ENCODE results near the gene BTN1A1.
"Not testable (repeated sequence)": the region's sequence is repeated elsewhere in the genome, so short reads cannot be mapped to it uniquely, and the experiment has no call there.

The BTN1A1 gene, protein sequence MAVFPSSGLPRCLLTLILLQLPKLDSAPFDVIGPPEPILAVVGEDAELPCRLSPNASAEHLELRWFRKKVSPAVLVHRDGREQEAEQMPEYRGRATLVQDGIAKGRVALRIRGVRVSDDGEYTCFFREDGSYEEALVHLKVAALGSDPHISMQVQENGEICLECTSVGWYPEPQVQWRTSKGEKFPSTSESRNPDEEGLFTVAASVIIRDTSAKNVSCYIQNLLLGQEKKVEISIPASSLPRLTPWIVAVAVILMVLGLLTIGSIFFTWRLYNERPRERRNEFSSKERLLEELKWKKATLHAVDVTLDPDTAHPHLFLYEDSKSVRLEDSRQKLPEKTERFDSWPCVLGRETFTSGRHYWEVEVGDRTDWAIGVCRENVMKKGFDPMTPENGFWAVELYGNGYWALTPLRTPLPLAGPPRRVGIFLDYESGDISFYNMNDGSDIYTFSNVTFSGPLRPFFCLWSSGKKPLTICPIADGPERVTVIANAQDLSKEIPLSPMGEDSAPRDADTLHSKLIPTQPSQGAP

DNA sequence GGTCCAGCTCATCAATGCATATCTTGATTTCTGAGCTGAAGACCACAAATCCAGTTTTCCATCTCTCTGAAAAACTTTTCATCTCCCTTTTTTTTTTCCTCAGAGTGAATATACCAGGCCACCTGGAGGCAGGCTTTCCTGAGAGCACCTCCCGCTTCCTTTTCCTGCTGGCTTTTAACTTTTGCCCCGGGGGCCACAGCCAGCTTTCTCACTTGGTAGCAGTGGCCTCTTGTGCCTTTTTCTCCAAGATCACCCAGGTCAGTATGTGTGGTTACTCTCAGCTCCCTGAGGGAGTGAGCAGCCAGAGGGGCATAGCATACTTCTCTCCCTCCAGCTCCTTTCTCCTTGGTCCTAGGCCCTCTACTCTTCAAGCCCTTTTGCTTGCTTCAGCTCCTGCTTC, at the start of gene BTN1A1:
Gene BTN1A1 (plus strand): TSS at position 202 of the 400 bp plus-strand sequence. CDS start 984 bp downstream, outside the sequence.
- DNase-seq (ENCODE audit: low spot score), result no peak

- no peak for DNase-seq (ENCODE audit: low spot score)
Observed at GRCh38 chr6:26452631-26453235, 47.4 kb upstream of the BTN1A1 start.

DNA sequence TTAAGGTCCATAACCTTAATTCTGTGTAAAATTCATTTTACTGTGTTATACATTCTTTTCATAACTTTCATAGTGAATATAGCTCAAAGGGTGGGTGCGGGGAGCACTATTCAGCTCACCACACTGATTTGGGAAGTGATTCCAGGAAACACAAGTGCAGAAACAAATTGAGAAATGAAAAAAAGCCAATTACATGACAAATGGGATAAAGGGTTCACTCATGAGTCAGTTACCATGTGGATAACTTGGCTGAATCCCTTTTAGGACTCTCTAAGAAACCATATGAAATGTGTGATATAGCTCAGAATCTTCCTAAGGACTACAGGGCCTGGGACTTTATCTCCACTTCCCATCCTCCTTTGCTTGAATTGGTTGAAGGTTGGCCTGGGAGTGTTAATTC, 45.5 kb upstream of the BTN1A1 start:
- no peak for DNase-seq (ENCODE audit: low spot score)

GRCh38 chr6:26455357-26455970, 44.6 kb upstream of the BTN1A1 start:
- DNase-seq (ENCODE audit: low spot score), result no peak

GRCh38 chr6:26457264-26457805, 42.8 kb upstream of the BTN1A1 start:
- DNase-seq (ENCODE audit: low spot score), result peak; percentile 47

DNA sequence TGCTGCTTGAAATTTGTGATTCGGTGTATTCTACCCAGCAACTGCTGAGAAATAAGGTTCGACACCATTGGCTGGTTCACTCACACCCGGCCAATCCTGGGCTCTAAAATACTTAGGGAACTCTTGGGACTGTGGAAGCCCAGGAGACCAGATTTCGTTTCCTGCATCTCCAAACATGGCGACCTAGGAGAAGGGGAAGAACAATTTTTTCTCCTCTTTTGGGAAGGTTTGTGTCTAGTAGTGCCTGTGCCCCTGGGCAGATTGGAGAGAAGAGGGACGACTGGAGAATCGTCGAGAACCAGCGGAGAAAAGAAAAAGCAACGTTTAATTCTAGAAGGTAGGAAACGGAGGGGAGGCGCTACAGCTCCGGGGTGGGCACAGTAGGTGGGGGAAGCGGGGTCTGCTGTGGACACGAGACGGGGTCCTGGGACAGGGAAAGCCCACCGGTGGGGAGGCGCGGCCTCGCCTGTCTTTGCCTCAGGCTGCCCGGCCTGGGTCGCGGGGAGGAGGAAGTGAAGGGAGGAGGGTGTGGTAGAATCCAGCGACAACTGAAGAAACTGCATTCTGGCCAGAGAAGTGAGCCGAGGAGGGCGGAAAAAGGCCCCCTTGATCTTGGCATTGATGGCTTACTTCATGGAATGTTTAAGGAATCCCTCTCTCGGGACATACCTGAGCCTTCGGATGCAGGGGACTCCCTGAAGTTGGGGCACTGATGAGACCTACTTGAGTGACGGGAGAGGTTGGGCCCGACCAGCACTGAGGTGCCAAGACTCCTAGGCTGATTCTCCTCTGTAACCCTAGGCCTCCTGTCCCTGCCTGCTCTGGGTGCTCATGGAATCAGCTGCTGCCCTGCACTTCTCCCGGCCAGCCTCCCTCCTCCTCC, 42.1 kb upstream of the BTN1A1 start, which contains the start of gene BTN2A1:
Gene BTN2A1 (plus strand): TSS at position 150 of the 883 bp plus-strand sequence. CDS start 682 bp downstream, at position 832.
- DNase-seq (ENCODE audit: low spot score), result peak; percentile 86

DNA sequence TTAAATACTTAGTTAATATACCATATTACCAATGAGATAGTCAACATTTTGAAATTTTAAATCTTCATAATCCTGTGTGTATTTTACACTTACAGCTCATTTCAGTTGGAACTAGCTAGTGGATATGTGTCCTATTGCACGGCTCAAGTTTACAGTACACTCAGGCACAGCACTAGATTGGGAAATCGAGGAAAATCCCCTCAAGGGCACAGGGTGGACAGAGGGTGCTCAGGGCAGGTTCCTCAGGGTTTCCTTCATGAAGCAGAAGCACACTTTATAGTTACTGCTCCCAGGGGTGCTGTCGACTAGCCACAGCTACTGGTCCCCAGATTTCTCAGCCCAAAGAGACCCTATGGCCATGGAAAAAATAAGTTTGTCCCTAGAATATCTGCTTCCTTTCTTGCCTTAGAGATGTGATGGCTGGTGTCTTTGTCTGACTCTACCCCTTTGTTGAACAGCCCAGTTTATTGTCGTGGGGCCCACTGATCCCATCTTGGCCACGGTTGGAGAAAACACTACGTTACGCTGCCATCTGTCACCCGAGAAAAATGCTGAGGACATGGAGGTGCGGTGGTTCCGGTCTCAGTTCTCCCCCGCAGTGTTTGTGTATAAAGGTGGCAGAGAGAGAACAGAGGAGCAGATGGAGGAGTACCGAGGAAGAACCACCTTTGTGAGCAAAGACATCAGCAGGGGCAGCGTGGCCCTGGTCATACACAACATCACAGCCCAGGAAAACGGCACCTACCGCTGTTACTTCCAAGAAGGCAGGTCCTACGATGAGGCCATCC, 40.9 kb upstream of the BTN1A1 start:
- DNase-seq (ENCODE audit: low spot score), result no peak

- not testable (repeated sequence) for DNase-seq (ENCODE audit: low spot score)
Observed at GRCh38 chr6:26461353-26461752, 38.8 kb upstream of the BTN1A1 start.

DNA sequence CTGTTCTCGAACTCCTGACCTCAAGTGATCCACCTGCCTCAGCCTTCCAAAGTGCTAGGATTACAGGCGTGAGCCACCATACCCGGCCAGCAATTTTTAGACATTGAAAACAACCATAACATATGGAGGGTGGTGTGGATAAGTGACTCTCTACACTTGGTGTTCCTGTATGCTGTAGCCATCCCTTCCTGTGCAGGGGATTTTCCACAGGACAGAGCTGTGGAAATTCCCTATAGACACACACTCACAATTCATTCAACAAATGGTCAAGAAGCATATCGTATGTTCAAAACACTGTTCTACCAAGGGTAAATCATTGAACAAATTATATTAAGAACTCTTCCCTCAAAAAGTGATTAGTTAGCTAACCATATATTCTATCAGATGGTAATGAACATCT, 36.1 kb upstream of the BTN1A1 start:
- no peak for DNase-seq (ENCODE audit: low spot score)

DNA sequence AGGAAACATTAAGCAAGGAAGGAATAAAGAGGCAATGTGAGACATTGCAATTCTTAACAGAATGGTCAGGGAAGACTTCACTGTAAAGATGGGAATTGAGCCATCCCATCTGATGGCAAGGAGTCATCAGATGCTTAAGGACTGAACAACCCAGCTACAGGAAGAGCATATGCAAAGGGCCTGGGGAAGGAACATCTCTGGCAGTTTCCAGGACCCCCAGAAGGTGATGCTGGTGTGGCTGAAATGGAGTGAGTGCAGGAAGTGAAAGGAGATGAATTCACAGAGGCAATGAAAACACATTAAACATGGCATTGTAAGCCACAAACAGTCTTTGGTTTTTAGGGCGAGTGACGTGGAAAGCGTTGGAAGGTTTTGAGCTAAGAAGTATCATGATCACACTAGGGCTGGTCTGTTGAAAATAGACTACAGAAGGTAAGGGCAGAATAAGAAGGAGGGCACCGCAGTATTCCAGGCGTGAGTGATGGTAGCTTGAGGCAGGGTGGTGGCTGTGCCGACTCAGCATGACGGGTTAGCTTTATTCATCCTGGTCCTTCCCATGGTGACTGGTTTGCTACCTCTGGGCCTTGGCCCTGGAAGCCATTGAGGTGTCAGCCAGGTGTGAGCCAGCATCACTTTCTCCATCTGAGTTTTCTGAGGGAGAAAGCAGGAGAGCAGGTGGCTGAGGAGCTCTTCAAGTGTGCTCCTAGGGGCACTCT, 35.5 kb upstream of the BTN1A1 start:
- no peak for DNase-seq (ENCODE audit: low spot score)

- DNase-seq (ENCODE audit: low spot score), result no peak
Observed at GRCh38 chr6:26465776-26466175, 34.3 kb upstream of the BTN1A1 start.

- no peak for DNase-seq (ENCODE audit: low spot score)
Observed at GRCh38 chr6:26468829-26469228, 31.3 kb upstream of the BTN1A1 start.

GRCh38 chr6:26470643-26471042, 29.5 kb upstream of the BTN1A1 start:
- DNase-seq (ENCODE audit: low spot score), result no peak

GRCh38 chr6:26471970-26472369, 28.1 kb upstream of the BTN1A1 start:
- no peak for DNase-seq (ENCODE audit: low spot score)

DNA sequence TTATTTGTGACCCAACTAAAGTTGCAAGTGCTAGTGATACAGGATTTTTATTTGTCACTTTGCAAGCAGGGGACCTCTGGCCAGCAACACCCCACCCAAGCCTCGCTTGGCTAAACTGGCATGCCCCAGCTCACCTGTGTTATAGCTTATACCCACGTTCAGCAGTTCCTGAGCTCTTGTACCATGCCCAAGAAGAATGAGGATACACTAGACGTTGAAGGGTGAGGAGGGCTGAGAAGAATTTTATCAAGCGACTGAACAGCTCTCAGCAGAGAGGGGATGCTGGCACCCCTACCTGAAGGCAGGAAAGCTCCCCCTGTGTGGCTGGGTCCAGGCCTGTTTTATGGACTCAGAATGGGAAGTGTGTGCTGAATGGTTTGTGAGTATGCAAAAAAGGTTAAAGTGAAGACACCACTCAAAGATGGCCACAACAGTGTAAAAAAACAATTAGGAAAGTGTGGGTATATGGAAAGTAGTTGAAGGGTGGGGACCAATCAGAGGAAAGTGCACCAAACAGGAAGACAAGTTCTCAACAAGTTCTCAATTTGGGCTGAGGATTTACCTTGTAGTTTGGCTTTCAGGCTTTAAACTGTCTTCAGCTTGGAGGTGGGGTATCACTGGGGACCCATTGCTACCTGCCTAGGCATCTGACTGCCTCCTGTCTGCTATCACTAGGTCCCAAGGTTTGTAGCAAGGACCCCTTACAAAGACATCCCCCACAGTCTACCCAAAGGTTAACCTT, 27.4 kb upstream of the BTN1A1 start:
- DNase-seq (ENCODE audit: low spot score), result no peak

DNA sequence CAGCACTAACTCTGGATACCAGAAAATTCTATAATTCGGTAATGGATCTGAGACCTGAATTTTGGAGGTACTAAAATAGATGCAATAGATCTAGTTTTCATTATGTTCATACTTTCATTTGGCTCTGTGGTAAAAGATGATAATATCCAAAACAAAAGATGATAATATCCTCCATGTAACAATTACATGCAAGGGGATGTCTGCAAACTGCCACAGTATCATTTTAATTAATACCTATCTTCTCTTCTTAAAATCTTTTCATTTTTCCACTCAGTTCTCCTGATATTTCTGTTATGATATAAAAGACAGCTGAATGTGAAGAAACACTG, 26.7 kb upstream of the BTN1A1 start:
- DNase-seq (ENCODE audit: low spot score), result no peak

DNA sequence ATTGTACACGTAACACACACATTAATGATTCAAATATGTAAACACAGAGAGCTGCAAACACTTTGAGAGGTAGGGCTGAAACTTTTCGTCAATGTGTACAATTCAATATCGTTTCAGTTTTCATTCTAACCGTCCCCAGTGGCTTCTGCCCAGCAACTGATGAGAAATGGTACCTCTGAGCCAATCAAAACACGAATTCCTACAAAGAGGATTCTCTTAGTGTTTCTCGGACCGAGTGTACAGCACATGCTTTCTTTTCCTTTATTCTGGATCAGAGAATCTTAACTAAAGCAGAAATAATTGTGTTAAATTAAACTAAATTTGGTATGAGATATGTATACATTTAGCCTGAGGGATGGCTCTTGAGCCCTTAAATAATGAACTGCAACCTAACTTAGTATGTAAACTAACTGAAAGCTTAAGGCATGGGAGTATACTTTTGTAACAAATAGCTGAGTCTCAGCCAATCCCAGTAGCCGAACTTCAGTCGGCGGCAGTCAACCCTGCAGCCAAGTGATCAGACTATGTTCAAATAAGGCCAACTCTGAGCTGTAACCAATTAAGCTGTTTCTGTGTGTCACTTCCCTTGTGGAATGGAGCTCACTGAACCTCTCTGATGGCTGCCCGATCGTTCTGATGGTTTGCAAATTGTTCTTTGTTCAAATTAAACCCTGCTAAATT, 26.2 kb upstream of the BTN1A1 start:
- DNase-seq (ENCODE audit: low spot score), result peak; percentile 79

DNA sequence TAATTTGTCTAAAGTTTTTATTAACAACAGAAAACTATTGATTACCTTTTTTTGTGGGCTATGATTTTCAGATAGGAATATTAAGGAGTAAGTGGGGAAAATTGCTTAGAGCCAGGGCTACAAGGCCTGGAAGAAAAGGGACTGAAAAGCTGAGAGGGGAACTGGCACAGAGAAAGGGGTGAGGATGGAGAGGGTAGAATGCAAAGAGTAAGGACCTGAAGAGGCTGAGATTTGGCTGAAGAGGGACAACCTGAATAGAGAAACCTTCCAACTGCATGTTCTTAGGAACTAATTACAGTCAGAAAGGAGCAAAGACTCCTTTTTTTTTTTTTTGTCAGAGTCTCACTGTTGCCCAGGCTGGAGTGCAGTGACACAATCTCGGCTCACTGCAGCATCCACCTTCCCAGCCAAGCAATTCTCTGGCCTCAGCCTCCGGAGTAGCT, 25.6 kb upstream of the BTN1A1 start:
- no peak for DNase-seq (ENCODE audit: low spot score)
